Spleen (tissue), 7 donors: ENCODE measurements around the gene ZPLD1.

Experiments
- POLR2A ChIP-seq, 3 donors: fragments of 450-650 bp; IDR thresholded peaks; one replicate each; pipeline ENCODE4 v1.5.1; 2017; ENCODE audit warnings: antibody characterized with exemption in 3 of 3, mild to moderate bottlenecking in 1 of 3
- POLR2AphosphoS5 ChIP-seq, 3 donors: sonication (generic); formaldehyde crosslinking; IDR thresholded peaks; one replicate each; pipeline ENCODE4 v1.5.1; 2017; ENCODE audit warnings: antibody characterized with exemption in 3 of 3
- TF ChIP-seq, protein P1 (sequence below), 11 experiments: fragments of 200-600 bp in 7 of 11; fragments of 450-650 bp in 4 of 11; sonication (generic) in 4 of 11; IDR thresholded peaks in 8 of 11; conservative IDR thresholded peaks in 3 of 11; 1 replicate in 7 of 11; 2 replicates in 4 of 11; pipeline versions ENCODE4 v1.4.0 to v1.8.0; 2016 to 2021; ENCODE audit warnings: antibody characterized with exemption in 11 of 11, inconsistent platforms in 4 of 11, mild to moderate bottlenecking in 1 of 11
- donor health status: DM: no; HTN: no; CAD: no; lungs with moderate emphysema.
- donor health status: DM: no; HTN: no; CAD: no.
- donor health status: DM: no; HTN: no; CAD: no.

DNA sequence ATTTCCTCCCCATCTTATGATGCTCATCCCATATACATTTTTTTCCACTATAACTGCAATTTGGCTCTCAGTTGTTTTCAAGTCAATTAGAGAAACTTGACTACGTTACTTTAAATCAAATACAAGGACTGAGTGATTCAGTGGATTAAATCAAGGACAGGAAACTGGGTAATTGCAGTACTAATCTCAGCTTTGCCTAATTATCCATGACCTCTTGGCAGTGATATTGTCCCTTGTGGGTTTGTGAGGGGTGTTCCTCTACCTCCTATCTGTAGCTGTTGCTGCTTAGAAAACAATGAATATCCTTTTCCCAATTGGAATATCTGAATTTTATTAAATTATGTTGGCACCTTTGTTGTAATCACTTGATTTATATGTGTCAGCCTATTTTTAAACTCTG is 79.4 kb downstream of the ZPLD1 start:
- TF ChIP-seq, protein P1, sequence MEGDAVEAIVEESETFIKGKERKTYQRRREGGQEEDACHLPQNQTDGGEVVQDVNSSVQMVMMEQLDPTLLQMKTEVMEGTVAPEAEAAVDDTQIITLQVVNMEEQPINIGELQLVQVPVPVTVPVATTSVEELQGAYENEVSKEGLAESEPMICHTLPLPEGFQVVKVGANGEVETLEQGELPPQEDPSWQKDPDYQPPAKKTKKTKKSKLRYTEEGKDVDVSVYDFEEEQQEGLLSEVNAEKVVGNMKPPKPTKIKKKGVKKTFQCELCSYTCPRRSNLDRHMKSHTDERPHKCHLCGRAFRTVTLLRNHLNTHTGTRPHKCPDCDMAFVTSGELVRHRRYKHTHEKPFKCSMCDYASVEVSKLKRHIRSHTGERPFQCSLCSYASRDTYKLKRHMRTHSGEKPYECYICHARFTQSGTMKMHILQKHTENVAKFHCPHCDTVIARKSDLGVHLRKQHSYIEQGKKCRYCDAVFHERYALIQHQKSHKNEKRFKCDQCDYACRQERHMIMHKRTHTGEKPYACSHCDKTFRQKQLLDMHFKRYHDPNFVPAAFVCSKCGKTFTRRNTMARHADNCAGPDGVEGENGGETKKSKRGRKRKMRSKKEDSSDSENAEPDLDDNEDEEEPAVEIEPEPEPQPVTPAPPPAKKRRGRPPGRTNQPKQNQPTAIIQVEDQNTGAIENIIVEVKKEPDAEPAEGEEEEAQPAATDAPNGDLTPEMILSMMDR (IDR thresholded peaks at IDR 0.05 in 8 of 11, conservative IDR thresholded peaks at IDR 0.05 in 3 of 11) = no peak
- no peak for TF ChIP-seq POLR2AphosphoS5 (IDR thresholded peaks at IDR 0.05)
- no peak for TF ChIP-seq POLR2A (IDR thresholded peaks at IDR 0.05)
